GM12878 (cell line): ENCODE results near the gene PRRX2. TPM values are rescaled to one million over a fixed set of nuclear protein-coding genes. Genes with fewer than 3 reads are reported as not detected.

Experiments
- ATAC-seq: fragments of 200-7000 bp; cut with Tn5 transposase; 3 replicates; pipeline ENCODE4 v1.9.1; 2020; ENCODE audit warnings: mild to moderate bottlenecking, moderate library complexity
- BruUV-seq: library from RNA; stranded (reverse); fragments of 400-500 nt; replicated peaks from 2 replicates; lab custom pipeline; 2021; lab: Mats Ljungman, UMichigan
- CTCF ChIA-PET: fragments of 300-600 bp; sonication (Branson Sonifier 250); formaldehyde crosslinking; extraction: SDS; loops from one replicate; lab custom pipeline; 2021; ENCODE audit warnings: inconsistent platforms; lab: Yijun Ruan, JAX
- POLR2A ChIA-PET: fragments of 350-600 bp; formaldehyde crosslinking; extraction: SDS; loops from one replicate; lab custom pipeline; 2021; ENCODE audit warnings: inconsistent platforms; lab: Charles Lee
- RAD21 ChIA-PET: fragments of 300-600 bp; sonication (Branson Sonifier 250); formaldehyde crosslinking; loops from one replicate; lab custom pipeline; 2023; ENCODE audit warnings: antibody characterized with exemption; ENCODE audit not compliant: unreplicated experiment; lab: Charles Lee
- SMC1A ChIA-PET: fragments of 300-600 bp; sonication (Branson Sonifier 250); formaldehyde crosslinking; loops from one replicate; lab custom pipeline; 2023; ENCODE audit not compliant: unreplicated experiment, uncharacterized antibody; lab: Charles Lee
- DNase-seq: peaks from one replicate; pipeline ENCODE4 v3.0.0-alpha.2; 2011; ENCODE audit warnings: low read depth, low spot score
- FAIRE-seq: peaks from 3 replicates; lab custom pipeline; 2011; peaks lifted over from hg19 to GRCh38; lab: Jason Lieb, UNC
- H2AFZ ChIP-seq: 2 replicates; pipeline ENCODE4 v1.6.0; 2011; ENCODE audit warnings: low read depth, low read length, control low read depth; ENCODE audit not compliant: control insufficient read depth
- H3K27ac ChIP-seq: 2 replicates; pipeline ENCODE4 v1.5.1; 2011; ENCODE audit warnings: control low read depth; ENCODE audit not compliant: control insufficient read depth, insufficient read depth
- H3K27me3 ChIP-seq, 2 experiments: replicated peaks in 1 of 2; 2 replicates each; pipeline versions ENCODE4 v1.6.0 to v1.6.1; 2011; ENCODE audit warnings: low read length in 1 of 2; ENCODE audit not compliant: control insufficient read depth in 2 of 2, insufficient read depth in 2 of 2
- H3K36me3 ChIP-seq, 2 experiments: 2 replicates each; pipeline ENCODE4 v1.5.1; 2011; ENCODE audit warnings: low read length in 1 of 2; ENCODE audit not compliant: control insufficient read depth in 2 of 2, insufficient read depth in 2 of 2
- H3K4me1 ChIP-seq: 2 replicates; pipeline ENCODE4 v1.6.1; 2011; ENCODE audit warnings: mild to moderate bottlenecking, low read length, moderate library complexity, mixed read lengths; ENCODE audit not compliant: control insufficient read depth, insufficient read depth
- H3K4me2 ChIP-seq: 2 replicates; pipeline ENCODE4 v1.6.0; 2011; ENCODE audit warnings: control low read depth; ENCODE audit not compliant: control insufficient read depth, insufficient read depth
- H3K4me3 ChIP-seq: fragments of 200-600 bp; sonication (generic); 2 replicates; pipeline ENCODE4 v1.5.1; 2016
- H3K79me2 ChIP-seq: 2 replicates; pipeline ENCODE4 v1.6.0; 2011; ENCODE audit warnings: low read length; ENCODE audit not compliant: control insufficient read depth, insufficient read depth
- H3K9ac ChIP-seq: 2 replicates; pipeline ENCODE4 v1.8.0; 2011; ENCODE audit warnings: low read length, control low read depth, mixed read lengths; ENCODE audit not compliant: control insufficient read depth, insufficient read depth
- H3K9me3 ChIP-seq: replicated peaks from 3 replicates; pipeline ENCODE4 v1.5.1; 2011; ENCODE audit warnings: mild to moderate bottlenecking, low read length; ENCODE audit not compliant: control insufficient read depth, insufficient read depth
- H4K20me1 ChIP-seq: 2 replicates; pipeline ENCODE4 v1.6.0; 2011; ENCODE audit not compliant: control insufficient read depth, insufficient read depth
- CREM ChIP-seq: IDR thresholded peaks from 2 replicates; pipeline ENCODE4 v1.6.1; 2014; ENCODE audit warnings: antibody characterized with exemption, low read depth
- ELK1 ChIP-seq: IDR thresholded peaks from 2 replicates; pipeline ENCODE4 v1.6.1; 2012; ENCODE audit warnings: low read depth, low read length, improper control_type of control experiment
- GATAD2B ChIP-seq: fragments of 450-650 bp; conservative IDR thresholded peaks from 2 replicates; pipeline ENCODE4 v1.6.1; 2017; ENCODE audit warnings: low read depth, mild to moderate bottlenecking, moderate library complexity
- MYB ChIP-seq: fragments of 150-350 bp; IDR thresholded peaks from 2 replicates; pipeline ENCODE4 v1.6.1; 2014; ENCODE audit warnings: mild to moderate bottlenecking, low read depth, low read length, borderline replicate concordance
- PAX8 ChIP-seq: fragments of 450-650 bp; IDR thresholded peaks from 2 replicates; pipeline ENCODE4 v1.6.1; 2017; ENCODE audit warnings: mild to moderate bottlenecking, moderate library complexity
- PML ChIP-seq: IDR thresholded peaks from 2 replicates; pipeline ENCODE4 v1.6.1; 2012; ENCODE audit warnings: low read length, inconsistent platforms
- RAD21 ChIP-seq: IDR thresholded peaks from 2 replicates; pipeline ENCODE4 v1.6.1; 2011; ENCODE audit warnings: mild to moderate bottlenecking, low read depth, low read length, moderate library complexity; ENCODE audit not compliant: insufficient read depth
- SMAD1 ChIP-seq: fragments of 450-650 bp; IDR thresholded peaks from 2 replicates; pipeline ENCODE4 v1.6.1; 2018; ENCODE audit warnings: mild to moderate bottlenecking, low read depth; ENCODE audit not compliant: partially characterized antibody
- STAT3 ChIP-seq: IDR thresholded peaks from 2 replicates; pipeline ENCODE4 v1.6.1; 2011; ENCODE audit warnings: low read depth, low read length, improper control_type of control experiment
- YBX1 ChIP-seq: fragments of 450-650 bp; IDR thresholded peaks from 2 replicates; pipeline ENCODE4 v1.6.1; 2016; ENCODE audit warnings: antibody characterized with exemption
- WGBS: methylation state at CpG from one replicate; pipeline ENCODE4 v1.1.6; 2016; ENCODE audit warnings: low lambda C conversion rate; ENCODE audit not compliant: insufficient replicate concordance, insufficient coverage; ENCODE audit errors: missing lambda C conversion rate; 5-methylcytosine and 5-hydroxymethylcytosine counted together
- in situ Hi-C: fragments of 300-500 bp; cut with MboI; formaldehyde crosslinking; loops from 9 replicates; pipeline ENCODE4 v1.14.3; 2018; ENCODE audit warnings: mixed read lengths
- intact Hi-C: fragments of 100-400 bp; cut with micrococcal nuclease; formaldehyde crosslinking; loops from one replicate; pipeline ENCODE4 v1.14.2; 2022; ENCODE audit not compliant: unreplicated experiment
- polyA plus RNA-seq, 11 experiments: library from polyadenylated mRNA; depleted of rRNA in 4 of 11; unstranded in 6 of 11; stranded (reverse) in 5 of 11; fragments of >200 nt; fragmentation: Nextera tagmentation in 4 of 11; fragmentation: Illumina TruSeq in 1 of 11; extraction: Ambion mirVana in 4 of 11; extraction: Trizol in 1 of 11; gene quantifications; 1 replicate in 1 of 11; 2 replicates in 10 of 11; pipeline versions ENCODE4 v1.2.1 to v1.2.3, GENCODE V29; 2011 to 2016; ENCODE audit warnings: inconsistent platforms in 2 of 11, missing spikeins in 2 of 11, low read depth in 1 of 11
- total RNA-seq, 4 experiments: library from RNA; depleted of rRNA in 3 of 4; stranded (reverse); fragments of >200 nt in 3 of 4; fragmentation: Illumina TruSeq in 1 of 4; extraction: Trizol in 1 of 4; gene quantifications; 2 replicates each; pipeline versions ENCODE4 v1.2.1 to v1.2.3, GENCODE V29; 2013 to 2021

PRRX2 gene
- total and polyA plus RNA-seq, 10 of the 15 experiments (the other 5 are each of a cell fraction or from before 2014, with no cell fraction given): not detected

- TF ChIP-seq YBX1 (no peak), STAT3 (no peak), MYB (no peak), RAD21 (no peak)
Observed at GRCh38 chr9:129756191-129756590, 90.7 kb downstream of the PRRX2 start (continued).

GRCh38 chr9:129757045-129757444 is 91.6 kb downstream of the PRRX2 start:
- intact Hi-C loops: no loop called here
- POLR2A ChIA-PET: no interaction called here

More at GRCh38 chr9:129757045-129757444, 91.6 kb downstream of the PRRX2 start:
- TF ChIP-seq PAX8 (no peak), SMAD1 (no peak), PML (no peak), ELK1 (no peak), GATAD2B (no peak), CREM (no peak)
- Histone ChIP-seq H3K9ac (no peak overlapping the region), H3K27me3 (no peaks in the 10 kb centered on the region; a peak in 1 of 4 replicates), H3K79me2 (no peaks in the 10 kb centered on the region), H3K9me3 (no peaks in the 10 kb centered on the region), H3K4me2 (peak overlapping the region; percentile 7; the same call in 1 of the 2 replicates), H3K4me1 (peaks cover 5% of the 10 kb centered on the region; the same call in 1 of the 2 replicates), H3K36me3 (no peaks in the 10 kb centered on the region), H3K27ac (no peak overlapping the region), H2AFZ (no peak overlapping the region), H3K4me3 (no peak overlapping the region), H4K20me1 (no peaks in the 10 kb centered on the region)
- ChIA-PET RAD21 (interaction anchor here (1.0 kb wide), 1 partner anchor 30 kb away, joined by 3 read pairs; no protein-coding TSS in a partner anchor), SMC1A (no interaction called here), CTCF (interaction anchor here (1.6 to 2.2 kb wide), 2 partner anchors 19 to 31 kb away, joined by 4 to 8 read pairs; no protein-coding TSS in a partner anchor)
- 31% methylated on average over 9 of the region's 9 CpGs for WGBS
- in situ Hi-C loops: no loop called here
- ATAC-seq (peak; percentile 24; the same call in 1 of the 3 replicates), DNase-seq (no peak), FAIRE-seq (no peak)
- BruUV-seq: no TSS peak
